ENCODE results near the gene RESF1. TPM values are rescaled to one million over a fixed set of nuclear protein-coding genes. Genes with fewer than 3 reads are reported as not detected.

RESF1 gene
- total and polyA plus RNA-seq, 3 experiments from 2014 or later, result 90.5 to 313 (median 90.9) TPM

GRCh38 chr12:31962076-31962475 is 2.9 kb downstream of the RESF1 start:
- CTCF ChIA-PET, result interaction anchor here (1.2 to 4.7 kb wide), 4 partner anchors 129 to 348 kb away, joined by 3 to 24 read pairs (median 8); partner anchors contain the start of gene AMN1
- Mint-ChIP-seq H3K4me3 (peak overlapping the region; percentile 85 to 100 (median 96)), H3K4me1 (peaks cover 64 to 77% (median 74%) of the 10 kb centered on the region in 3 donors), H3K27me3 (no peaks in the 10 kb centered on the region), H3K9me3 (peaks cover 0 to 3% (median 0%) of the 10 kb centered on the region in 5 donors), H3K27ac (peak overlapping the region; percentile 57 to 98 (median 93)), H3K36me3 (peaks cover 46 to 76% (median 57%) of the 10 kb centered on the region in 3 donors)
- peaks cover 58% of the 10 kb centered on the region for H3K4me1 ChIP-seq (ENCODE audit: insufficient read depth, low read length)
- POLR2A ChIA-PET, result interaction anchor here (0.7 to 3.8 kb wide), 5 partner anchors 36 to 303 kb away, joined by 3 to 16 read pairs (median 4); partner anchors contain the start of gene ETFBKMT
- H3K27me3 ChIP-seq (ENCODE audit: insufficient read depth, low read length, poor library complexity, severe bottlenecking), result no peaks in the 10 kb centered on the region
- H3K4me3 ChIP-seq (ENCODE audit: low read length), result peak overlapping the region; percentile 87
- no peak overlapping the region for H3K27ac ChIP-seq (ENCODE audit: low read depth, low read length)
- H3K36me3 ChIP-seq (ENCODE audit: insufficient read depth, low read length), result peaks cover 24% of the 10 kb centered on the region
- peak in 1 of 5 donors; percentile 5 for DNase-seq
- H3K9me3 ChIP-seq (ENCODE audit: low read length), result no peaks in the 10 kb centered on the region

- H3K27ac ChIP-seq (ENCODE audit: low read depth, low read length), result no peak overlapping the region
- DNase-seq, result no peak
- peaks cover 46 to 88% (median 61%) of the 10 kb centered on the region in 3 donors for H3K36me3 Mint-ChIP-seq
- peak overlapping the region in 7 of 8 donors; percentile 90 to 98 (median 96) for H3K27ac Mint-ChIP-seq
- H3K4me3 Mint-ChIP-seq, result peak overlapping the region; percentile 85 to 100 (median 96)
- no peaks in the 10 kb centered on the region for H3K9me3 ChIP-seq (ENCODE audit: low read length)
- H3K36me3 ChIP-seq (ENCODE audit: insufficient read depth, low read length), result peaks cover 29% of the 10 kb centered on the region
- H3K4me1 Mint-ChIP-seq, result peaks cover 63 to 81% (median 80%) of the 10 kb centered on the region in 3 donors
- no peaks in the 10 kb centered on the region for H3K27me3 Mint-ChIP-seq
- ChIA-PET POLR2A (interaction anchor here (0.9 to 1.1 kb wide), 3 partner anchors 68 to 162 kb away, joined by 3 to 4 read pairs (median 4); no protein-coding TSS in a partner anchor), CTCF (interaction anchor here (1.5 kb wide), 1 partner anchor 29 kb away, joined by 4 read pairs; no protein-coding TSS in a partner anchor)
- H3K9me3 Mint-ChIP-seq, result peaks cover 0 to 3% (median 0%) of the 10 kb centered on the region in 5 donors
- H3K4me1 ChIP-seq (ENCODE audit: insufficient read depth, low read length), result peaks cover 66% of the 10 kb centered on the region
- no peaks in the 10 kb centered on the region for H3K27me3 ChIP-seq (ENCODE audit: insufficient read depth, low read length, poor library complexity, severe bottlenecking)
- H3K4me3 ChIP-seq (ENCODE audit: low read length), result peak overlapping the region; percentile 87
These were observed 5.1 kb downstream of the RESF1 start for GRCh38 chr12:31964280-31964679.

GRCh38 chr12:31965090-31965489 is 5.9 kb downstream of the RESF1 start:
- H3K4me3 Mint-ChIP-seq, result peak overlapping the region; percentile 85 to 100 (median 96)
- Histone ChIP-seq H3K27ac (ENCODE audit: low read depth, low read length) (peak overlapping the region; percentile 34), H3K27me3 (ENCODE audit: insufficient read depth, low read length, poor library complexity, severe bottlenecking) (no peaks in the 10 kb centered on the region), H3K4me3 (ENCODE audit: low read length) (peak overlapping the region; percentile 87), H3K36me3 (ENCODE audit: insufficient read depth, low read length) (peaks cover 36% of the 10 kb centered on the region), H3K9me3 (ENCODE audit: low read length) (no peaks in the 10 kb centered on the region), H3K4me1 (ENCODE audit: insufficient read depth, low read length) (peaks cover 74% of the 10 kb centered on the region)
- H3K27me3 Mint-ChIP-seq, result no peaks in the 10 kb centered on the region
- CTCF ChIA-PET, result no interaction called here
- H3K27ac Mint-ChIP-seq, result peak overlapping the region; percentile 90 to 98 (median 96)
- peaks cover 46 to 90% (median 61%) of the 10 kb centered on the region in 3 donors for H3K36me3 Mint-ChIP-seq
- H3K9me3 Mint-ChIP-seq, result peaks cover 0 to 3% (median 0%) of the 10 kb centered on the region in 5 donors
- DNase-seq, result peak; percentile 9 to 63 (median 57)
- H3K4me1 Mint-ChIP-seq, result peaks cover 69 to 89% (median 88%) of the 10 kb centered on the region in 3 donors
- POLR2A ChIA-PET, result interaction anchor here (1.0 to 2.0 kb wide), 4 partner anchors 21 to 236 kb away, joined by 3 to 4 read pairs (median 4); no protein-coding TSS in a partner anchor

- Mint-ChIP-seq H3K36me3 (peaks cover 45 to 90% (median 61%) of the 10 kb centered on the region in 3 donors), H3K9me3 (peaks cover 0 to 3% (median 0%) of the 10 kb centered on the region in 5 donors), H3K27me3 (no peaks in the 10 kb centered on the region), H3K4me3 (peak overlapping the region; percentile 85 to 100 (median 96)), H3K27ac (peak overlapping the region; percentile 90 to 98 (median 96)), H3K4me1 (peaks cover 79 to 99% (median 99%) of the 10 kb centered on the region in 3 donors)
- POLR2A ChIA-PET, result interaction anchor here (0.9 to 2.0 kb wide), 2 partner anchors 19 to 234 kb away, joined by 3 to 4 read pairs; no protein-coding TSS in a partner anchor
- Histone ChIP-seq H3K27ac (ENCODE audit: low read depth, low read length) (peak overlapping the region; percentile 19), H3K4me1 (ENCODE audit: insufficient read depth, low read length) (peaks cover 87% of the 10 kb centered on the region), H3K4me3 (ENCODE audit: low read length) (peak overlapping the region; percentile 30), H3K36me3 (ENCODE audit: insufficient read depth, low read length) (peaks cover 45% of the 10 kb centered on the region), H3K27me3 (ENCODE audit: insufficient read depth, low read length, poor library complexity, severe bottlenecking) (no peaks in the 10 kb centered on the region), H3K9me3 (ENCODE audit: low read length) (peaks cover 6% of the 10 kb centered on the region)
- CTCF ChIA-PET, result interaction anchor here (1.2 to 1.5 kb wide), 2 partner anchors 69 to 789 kb away, joined by 3 to 6 read pairs; partner anchors contain the start of gene YARS2
- peak in 1 of 5 donors; percentile 8 for DNase-seq
These were observed 7.5 kb downstream of the RESF1 start for GRCh38 chr12:31966558-31967205.

GRCh38 chr12:31967539-31967938 is 8.3 kb downstream of the RESF1 start:
- Histone ChIP-seq H3K27me3 (ENCODE audit: insufficient read depth, low read length, poor library complexity, severe bottlenecking) (no peaks in the 10 kb centered on the region), H3K4me3 (ENCODE audit: low read length) (no peak overlapping the region), H3K9me3 (ENCODE audit: low read length) (peaks cover 8% of the 10 kb centered on the region), H3K36me3 (ENCODE audit: insufficient read depth, low read length) (peaks cover 47% of the 10 kb centered on the region), H3K4me1 (ENCODE audit: insufficient read depth, low read length) (peaks cover 81% of the 10 kb centered on the region), H3K27ac (ENCODE audit: low read depth, low read length) (no peak overlapping the region)
- H3K27ac Mint-ChIP-seq, result peak overlapping the region; percentile 74 to 98 (median 90)
- peaks cover 0 to 7% (median 0%) of the 10 kb centered on the region in 5 donors for H3K9me3 Mint-ChIP-seq
- peaks cover 46 to 90% (median 59%) of the 10 kb centered on the region in 3 donors for H3K36me3 Mint-ChIP-seq
- H3K4me1 Mint-ChIP-seq, result peaks cover 76 to 96% (median 94%) of the 10 kb centered on the region in 3 donors
- peak overlapping the region; percentile 85 to 100 (median 96) for H3K4me3 Mint-ChIP-seq
- no peaks in the 10 kb centered on the region for H3K27me3 Mint-ChIP-seq
- ChIA-PET POLR2A (no interaction called here), CTCF (interaction anchor here (1.5 kb wide), 1 partner anchor 70 kb away, joined by 6 read pairs; no protein-coding TSS in a partner anchor)
- peak in 1 of 5 donors; percentile 29 for DNase-seq

- Mint-ChIP-seq H3K4me1 (peaks cover 74 to 93% (median 90%) of the 10 kb centered on the region in 3 donors), H3K27me3 (no peaks in the 10 kb centered on the region), H3K36me3 (peaks cover 48 to 90% (median 56%) of the 10 kb centered on the region in 3 donors), H3K4me3 (peak overlapping the region in 6 of 7 donors; percentile 7 to 55 (median 36)), H3K9me3 (peaks cover 0 to 17% (median 7%) of the 10 kb centered on the region in 5 donors), H3K27ac (peak overlapping the region in 7 of 8 donors; percentile 67 to 87 (median 83))
- H3K4me3 ChIP-seq (ENCODE audit: low read length), result no peak overlapping the region
- peaks cover 8% of the 10 kb centered on the region for H3K9me3 ChIP-seq (ENCODE audit: low read length)
- no peak overlapping the region for H3K27ac ChIP-seq (ENCODE audit: low read depth, low read length)
- CTCF ChIA-PET, result interaction anchor here (1.0 to 1.4 kb wide), 3 partner anchors 8 to 317 kb away, joined by 4 read pairs; partner anchors contain the start of gene RESF1
- no peak for DNase-seq
- no peaks in the 10 kb centered on the region for H3K27me3 ChIP-seq (ENCODE audit: insufficient read depth, low read length, poor library complexity, severe bottlenecking)
- H3K4me1 ChIP-seq (ENCODE audit: insufficient read depth, low read length), result peaks cover 59% of the 10 kb centered on the region
- POLR2A ChIA-PET, result interaction anchor here (0.6 kb wide), 1 partner anchor 288 kb away, joined by 6 read pairs; no protein-coding TSS in a partner anchor
- peaks cover 58% of the 10 kb centered on the region for H3K36me3 ChIP-seq (ENCODE audit: insufficient read depth, low read length)
These were observed 11.0 kb downstream of the RESF1 start for GRCh38 chr12:31970199-31970598.

GRCh38 chr12:31973818-31974217 is 14.6 kb downstream of the RESF1 start:
- Mint-ChIP-seq H3K9me3 (peaks cover 4 to 42% (median 34%) of the 10 kb centered on the region in 5 donors), H3K27me3 (no peaks in the 10 kb centered on the region), H3K4me3 (no peak overlapping the region), H3K4me1 (peaks cover 55 to 76% (median 74%) of the 10 kb centered on the region in 3 donors), H3K36me3 (peaks cover 57 to 92% (median 76%) of the 10 kb centered on the region in 3 donors), H3K27ac (peak overlapping the region in 4 of 8 donors; percentile 6 to 52 (median 42))
- Histone ChIP-seq H3K9me3 (ENCODE audit: low read length) (peaks cover 17% of the 10 kb centered on the region), H3K27ac (ENCODE audit: low read depth, low read length) (no peak overlapping the region), H3K27me3 (ENCODE audit: insufficient read depth, low read length, poor library complexity, severe bottlenecking) (no peaks in the 10 kb centered on the region), H3K4me3 (ENCODE audit: low read length) (no peak overlapping the region), H3K36me3 (ENCODE audit: insufficient read depth, low read length) (peaks cover 77% of the 10 kb centered on the region), H3K4me1 (ENCODE audit: insufficient read depth, low read length) (peaks cover 29% of the 10 kb centered on the region)
- ChIA-PET POLR2A (no interaction called here), CTCF (no interaction called here)
- DNase-seq, result no peak
